Upper lobe of left lung (tissue), 6 donors: ENCODE data around the gene MYBPC3. TPM values are rescaled to one million over a fixed set of nuclear protein-coding genes. Genes with fewer than 3 reads are reported as not detected.
A peak's percentile ranks its signal among the peaks of the same experiment; 100 is the strongest.

Experiments used
- ATAC-seq, 2 donors: fragments of 200-7000 bp; cut with Tn5 transposase; one replicate each; pipeline ENCODE4 v1.9.1; 2022; ENCODE audit warnings: mild to moderate bottlenecking in 2 of 2, moderate library complexity in 2 of 2; ENCODE audit not compliant: low FRiP score in 2 of 2
- DNase-seq, 2 donors: peaks; one replicate each; pipeline ENCODE4 v3.0.0-alpha.2; 2019 to 2020
- H3K27ac ChIP-seq, 4 donors: fragments of 200-600 bp; sonication (generic); one replicate each; pipeline ENCODE4 v1.5.1; 2016 to 2019
- H3K27me3 ChIP-seq, 4 donors: fragments of 200-600 bp; sonication (generic); one replicate each; pipeline ENCODE4 v1.5.1; 2017 to 2019
- H3K36me3 ChIP-seq, 4 donors: fragments of 200-600 bp; sonication (generic); one replicate each; pipeline ENCODE4 v1.5.1; 2016 to 2019
- H3K4me1 ChIP-seq, 4 donors: fragments of 200-600 bp; sonication (generic); one replicate each; pipeline ENCODE4 v1.5.1; 2018 to 2019
- H3K4me3 ChIP-seq, 4 donors: fragments of 200-600 bp; sonication (generic); one replicate each; pipeline ENCODE4 v1.5.1; 2017 to 2019; ENCODE audit warnings: mild to moderate bottlenecking in 2 of 4, moderate library complexity in 1 of 4
- H3K9me3 ChIP-seq, 4 donors: fragments of 200-600 bp; sonication (generic); one replicate each; pipeline ENCODE4 v1.5.1; 2018 to 2019
- CTCF ChIP-seq, 6 experiments: fragments of 450-650 bp in 4 of 6; fragments of 200-600 bp in 2 of 6; sonication (generic) in 2 of 6; IDR thresholded peaks; one replicate each; pipeline ENCODE4 v1.5.1; 2016 to 2019; ENCODE audit warnings: antibody characterized with exemption in 6 of 6
- EP300 ChIP-seq, 4 donors: sonication (generic); formaldehyde crosslinking; IDR thresholded peaks; one replicate each; pipeline ENCODE4 v1.5.1; 2017; ENCODE audit warnings: antibody characterized with exemption in 4 of 4, control low read depth in 2 of 4
- POLR2A ChIP-seq, 4 donors: fragments of 450-650 bp; IDR thresholded peaks; one replicate each; pipeline ENCODE4 v1.5.1; 2016 to 2017; ENCODE audit warnings: antibody characterized with exemption in 4 of 4, mild to moderate bottlenecking in 2 of 4
- POLR2AphosphoS5 ChIP-seq, 2 donors: sonication (generic); formaldehyde crosslinking; IDR thresholded peaks; one replicate each; pipeline ENCODE4 v1.5.1; 2017; ENCODE audit warnings: antibody characterized with exemption in 2 of 2
- WGBS, 2 donors: methylation state at CpG; one replicate each; pipeline ENCODE4 v1.1.5; 2017 to 2018; 5-methylcytosine and 5-hydroxymethylcytosine counted together
- total RNA-seq, 6 donors: library from RNA; depleted of rRNA in 4 of 6; stranded (reverse); fragments of >200 nt in 4 of 6; gene quantifications; one replicate each; pipeline versions ENCODE4 v1.1.0 to v1.2.1, GENCODE V29; 2016 to 2021
- donor health status: DM: no; HTN: no; CAD: no; lungs with moderate emphysema.
- donor health status: DM: no; HTN: yes; CAD: no; lungs with severe emphysema.

Gene MYBPC3
- total RNA-seq, 6 donors from 2014 or later: 0.61 to 1.8 (median 1.0) TPM; not detected in 1

GRCh38 chr11:47351156-47352126 is 1.1 kb downstream of the MYBPC3 start:
- peak in 1 of 2 donors; percentile 79 for DNase-seq
- no peak for ATAC-seq
- Histone ChIP-seq H3K27ac (no peak overlapping the region), H3K36me3 (no peaks in the 10 kb centered on the region), H3K4me3 (no peak overlapping the region), H3K4me1 (peaks cover 3 to 11% (median 5%) of the 10 kb centered on the region in 4 donors), H3K27me3 (no peaks in the 10 kb centered on the region), H3K9me3 (no peaks in the 10 kb centered on the region)
- TF ChIP-seq CTCF (IDR thresholded peaks at IDR 0.05) (no peak), EP300 (IDR thresholded peaks at IDR 0.05) (no peak), POLR2AphosphoS5 (IDR thresholded peaks at IDR 0.05) (no peak), POLR2A (IDR thresholded peaks at IDR 0.05) (no peak)
- WGBS, 2 donors: 75 to 78% methylated on average over 18 to 27 of the region's 29 CpGs

- Histone ChIP-seq H3K27me3 (no peaks in the 10 kb centered on the region), H3K36me3 (no peaks in the 10 kb centered on the region), H3K9me3 (no peaks in the 10 kb centered on the region), H3K27ac (no peak overlapping the region), H3K4me1 (peaks cover under 1 to 8% (median under 1%) of the 10 kb centered on the region in 4 donors), H3K4me3 (no peak overlapping the region)
- DNase-seq: peak in 1 of 2 donors; percentile 65
- no peak for TF ChIP-seq CTCF (IDR thresholded peaks at IDR 0.05)
- WGBS, 2 donors: 86 to 100% methylated on average over 2 to 9 of the region's 9 CpGs
- no peak for ATAC-seq
Measured at GRCh38 chr11:47350315-47350714, 2.2 kb downstream of the MYBPC3 start.

GRCh38 chr11:47349521-47350095 is 2.9 kb downstream of the MYBPC3 start:
- DNase-seq: peak in 1 of 2 donors; percentile 82
- H3K4me3 ChIP-seq: no peak overlapping the region
- WGBS, 2 donors: 88 to 92% methylated on average over 13 to 23 of the region's 23 CpGs

GRCh38 chr11:47348859-47349258 is 3.6 kb downstream of the MYBPC3 start:
- no peaks in the 10 kb centered on the region for H3K36me3 ChIP-seq
- TF ChIP-seq POLR2A (IDR thresholded peaks at IDR 0.05) (no peak), EP300 (IDR thresholded peaks at IDR 0.05) (no peak), CTCF (IDR thresholded peaks at IDR 0.05) (no peak), POLR2AphosphoS5 (IDR thresholded peaks at IDR 0.05) (no peak)
- 68 to 69% methylated on average over 8 of the region's 8 CpGs for WGBS, 2 donors
- H3K27ac ChIP-seq: no peak overlapping the region
- H3K4me1 ChIP-seq: no peaks in the 10 kb centered on the region
- H3K27me3 ChIP-seq: no peaks in the 10 kb centered on the region
- DNase-seq (no peak), ATAC-seq (no peak)
- H3K4me3 ChIP-seq: no peak overlapping the region
- H3K9me3 ChIP-seq: no peaks in the 10 kb centered on the region

More at GRCh38 chr11:47349521-47350095, 2.9 kb downstream of the MYBPC3 start:
- TF ChIP-seq EP300 (IDR thresholded peaks at IDR 0.05) (no peak), POLR2AphosphoS5 (IDR thresholded peaks at IDR 0.05) (no peak), CTCF (IDR thresholded peaks at IDR 0.05) (no peak), POLR2A (IDR thresholded peaks at IDR 0.05) (no peak)
- Histone ChIP-seq H3K27me3 (no peaks in the 10 kb centered on the region), H3K36me3 (no peaks in the 10 kb centered on the region), H3K4me1 (peaks cover 0 to under 1% (median 0%) of the 10 kb centered on the region in 4 donors), H3K9me3 (no peaks in the 10 kb centered on the region), H3K27ac (no peak overlapping the region)
- ATAC-seq: no peak
